SU-DHL-6 (cell line): ENCODE results near the gene CPNE8.

Experiments used
- CTCF ChIP-seq: fragments of 200-600 bp; sonication (generic); IDR thresholded peaks from one replicate; pipeline ENCODE4 v1.5.1; 2017; ENCODE audit warnings: antibody characterized with exemption, mild to moderate bottlenecking, low read length, moderate library complexity; ENCODE audit not compliant: insufficient read depth, poor library complexity, severe bottlenecking
- EZH2phosphoT487 ChIP-seq: fragments of 200-600 bp; sonication (generic), shearing (Covaris generic); conservative IDR thresholded peaks from 2 replicates; pipeline ENCODE4 v1.6.1; 2018; ENCODE audit warnings: mild to moderate bottlenecking, antibody characterized with exemption, low read length, moderate library complexity, mixed read lengths

- TF ChIP-seq CTCF: no peak
- no peak for TF ChIP-seq EZH2phosphoT487
Measured at GRCh38 chr12:38884666-38885065, 20.7 kb downstream of the CPNE8 start.
